DOHH2 (cell line): ENCODE results near the gene PLCL1.
"Not testable (repeated sequence)": the region's sequence is repeated elsewhere in the genome, so short reads cannot be mapped to it uniquely, and the experiment has no call there.

ENCODE experiments used
- H3F3A ChIP-seq: fragments of 200-600 bp; sonication (generic), shearing (Covaris generic); 2 replicates; pipeline ENCODE4 v1.6.0; 2016; ENCODE audit warnings: antibody characterized with exemption, mild to moderate bottlenecking; ENCODE audit not compliant: control insufficient read depth, insufficient read depth
- H3K27ac ChIP-seq: fragments of 200-600 bp; sonication (generic); 2 replicates; pipeline ENCODE4 v1.5.1; 2014; ENCODE audit warnings: low read depth, mild to moderate bottlenecking, low read length, moderate library complexity
- H3K27me3 ChIP-seq: fragments of 200-600 bp; sonication (generic); 2 replicates; pipeline ENCODE4 v1.6.1; 2014; ENCODE audit warnings: mild to moderate bottlenecking, low read length, mixed read lengths; ENCODE audit not compliant: control insufficient read depth
- H3K36me3 ChIP-seq: fragments of 200-600 bp; sonication (generic); 2 replicates; pipeline ENCODE4 v1.6.1; 2014; ENCODE audit warnings: mild to moderate bottlenecking, low read length, moderate library complexity, mixed read lengths; ENCODE audit not compliant: control insufficient read depth
- H3K4me1 ChIP-seq: fragments of 200-600 bp; sonication (generic); 2 replicates; pipeline ENCODE4 v1.6.1; 2014; ENCODE audit warnings: mild to moderate bottlenecking, low read length, mixed read lengths; ENCODE audit not compliant: control insufficient read depth
- H3K4me2 ChIP-seq: fragments of 200-600 bp; sonication (generic); 2 replicates; pipeline ENCODE4 v1.6.0; 2014; ENCODE audit warnings: mild to moderate bottlenecking, low read length, moderate library complexity
- H3K4me3 ChIP-seq: fragments of 200-600 bp; sonication (generic); 2 replicates; pipeline ENCODE4 v1.5.1; 2014; ENCODE audit warnings: mild to moderate bottlenecking, low read length, mixed read lengths
- H3K79me2 ChIP-seq: fragments of 200-600 bp; sonication (generic); 2 replicates; pipeline ENCODE4 v1.6.1; 2014; ENCODE audit warnings: mild to moderate bottlenecking, low read length, mixed read lengths; ENCODE audit not compliant: control insufficient read depth
- H3K9me2 ChIP-seq: fragments of 200-600 bp; sonication (generic); replicated peaks from 2 replicates; pipeline ENCODE4 v1.6.1; 2014; ENCODE audit warnings: mild to moderate bottlenecking, low read length, mixed read lengths; ENCODE audit not compliant: control insufficient read depth
- H3K9me3 ChIP-seq: fragments of 200-600 bp; sonication (generic); 2 replicates; pipeline ENCODE4 v1.6.1; 2014; ENCODE audit warnings: antibody characterized with exemption, low read length, mixed read lengths; ENCODE audit not compliant: control insufficient read depth, insufficient read depth
- H4K20me1 ChIP-seq: fragments of 200-600 bp; sonication (generic); 2 replicates; pipeline ENCODE4 v1.6.0; 2014; ENCODE audit warnings: low read depth, mild to moderate bottlenecking, antibody characterized with exemption, low read length, moderate library complexity; ENCODE audit not compliant: control insufficient read depth, insufficient read depth
- EZH2phosphoT487 ChIP-seq: fragments of 200-600 bp; sonication (generic); IDR thresholded peaks from 2 replicates; pipeline ENCODE4 v1.6.1; 2017; ENCODE audit warnings: borderline replicate concordance, mild to moderate bottlenecking, antibody characterized with exemption, low read length, moderate library complexity, mixed read lengths
- TF ChIP-seq, protein P1 (sequence below): fragments of 200-600 bp; sonication (generic); IDR thresholded peaks from one replicate; pipeline ENCODE4 v1.5.1; 2014; ENCODE audit warnings: antibody characterized with exemption, mild to moderate bottlenecking, low read depth, low read length; ENCODE audit not compliant: poor library complexity, severe bottlenecking

PLCL1 gene

DNA sequence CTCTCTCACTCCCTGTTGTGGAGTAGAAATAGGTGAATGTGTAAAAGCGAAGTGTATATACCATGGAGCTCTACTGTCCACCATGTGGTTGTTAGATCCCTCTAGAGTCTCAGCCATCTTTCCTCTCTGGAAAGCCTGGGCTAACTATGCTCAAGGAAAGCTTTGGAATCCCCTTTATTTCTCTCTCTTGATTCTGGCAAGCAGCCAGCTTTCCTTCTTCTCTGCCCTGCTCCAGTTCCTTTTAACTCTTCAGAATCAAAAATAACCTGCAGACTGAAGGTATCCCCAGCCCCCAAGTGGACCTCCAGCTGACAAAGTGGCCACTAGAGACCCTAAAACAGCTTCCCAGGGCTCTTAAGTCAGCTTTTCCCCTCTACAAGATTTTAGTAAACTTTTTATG is 381.9 kb downstream of the PLCL1 start:
- Histone ChIP-seq H3F3A (no peaks in the 10 kb centered on the region), H3K4me2 (no peak overlapping the region), H3K9me3 (no peaks in the 10 kb centered on the region), H3K36me3 (no peaks in the 10 kb centered on the region), H4K20me1 (no peaks in the 10 kb centered on the region), H3K9me2 (no peaks in the 10 kb centered on the region), H3K79me2 (no peaks in the 10 kb centered on the region), H3K4me3 (no peak overlapping the region), H3K4me1 (no peaks in the 10 kb centered on the region), H3K27me3 (no peaks in the 10 kb centered on the region), H3K27ac (no peak overlapping the region)
- TF ChIP-seq, protein P1, sequence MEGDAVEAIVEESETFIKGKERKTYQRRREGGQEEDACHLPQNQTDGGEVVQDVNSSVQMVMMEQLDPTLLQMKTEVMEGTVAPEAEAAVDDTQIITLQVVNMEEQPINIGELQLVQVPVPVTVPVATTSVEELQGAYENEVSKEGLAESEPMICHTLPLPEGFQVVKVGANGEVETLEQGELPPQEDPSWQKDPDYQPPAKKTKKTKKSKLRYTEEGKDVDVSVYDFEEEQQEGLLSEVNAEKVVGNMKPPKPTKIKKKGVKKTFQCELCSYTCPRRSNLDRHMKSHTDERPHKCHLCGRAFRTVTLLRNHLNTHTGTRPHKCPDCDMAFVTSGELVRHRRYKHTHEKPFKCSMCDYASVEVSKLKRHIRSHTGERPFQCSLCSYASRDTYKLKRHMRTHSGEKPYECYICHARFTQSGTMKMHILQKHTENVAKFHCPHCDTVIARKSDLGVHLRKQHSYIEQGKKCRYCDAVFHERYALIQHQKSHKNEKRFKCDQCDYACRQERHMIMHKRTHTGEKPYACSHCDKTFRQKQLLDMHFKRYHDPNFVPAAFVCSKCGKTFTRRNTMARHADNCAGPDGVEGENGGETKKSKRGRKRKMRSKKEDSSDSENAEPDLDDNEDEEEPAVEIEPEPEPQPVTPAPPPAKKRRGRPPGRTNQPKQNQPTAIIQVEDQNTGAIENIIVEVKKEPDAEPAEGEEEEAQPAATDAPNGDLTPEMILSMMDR = no peak
- TF ChIP-seq EZH2phosphoT487 = no peak

DNA sequence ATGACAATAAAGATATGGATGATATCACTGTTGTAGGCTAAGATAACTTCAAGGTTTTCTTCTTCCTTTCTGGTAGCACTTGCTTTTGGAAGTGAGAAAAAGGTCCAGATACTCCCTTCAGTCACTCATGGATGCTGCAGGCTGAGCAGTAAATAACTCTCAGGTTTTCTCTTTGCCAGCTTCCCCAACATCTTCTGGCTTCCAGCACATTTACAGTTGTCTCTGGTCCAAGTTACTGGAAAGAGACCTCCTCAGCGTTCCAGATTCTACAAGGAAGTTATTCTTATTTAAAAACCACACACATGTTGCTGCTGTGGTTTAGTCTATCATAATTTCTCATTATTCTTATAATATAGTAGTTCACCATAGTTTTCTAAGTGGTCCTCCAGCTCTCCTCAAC is 383.4 kb downstream of the PLCL1 start:
- no peak overlapping the region for H3K27ac ChIP-seq

DNA sequence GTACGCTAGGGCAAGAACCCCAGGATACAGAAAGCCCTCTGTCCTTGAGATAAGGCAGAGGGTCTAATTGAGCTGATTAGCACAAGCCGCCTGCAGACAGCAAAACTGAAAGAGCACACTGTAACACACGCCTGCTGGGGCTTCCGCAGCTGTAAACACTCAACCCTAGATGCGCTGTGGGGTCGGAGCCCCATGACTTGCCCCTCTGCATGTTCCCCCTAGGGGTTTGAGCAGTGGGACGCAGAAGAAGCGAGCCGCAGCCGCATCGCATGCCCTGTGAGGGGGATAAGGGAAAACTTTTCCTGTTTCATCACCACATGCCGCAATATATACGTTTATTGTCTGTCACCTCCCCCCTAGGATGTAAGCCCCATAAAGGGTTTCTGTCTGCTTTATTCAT is 384.6 kb downstream of the PLCL1 start:
- TF ChIP-seq, protein P1 = no peak
- no peak for TF ChIP-seq EZH2phosphoT487
- Histone ChIP-seq H3F3A (no peaks in the 10 kb centered on the region), H3K79me2 (no peaks in the 10 kb centered on the region), H3K27ac (no peak overlapping the region), H3K4me2 (no peak overlapping the region), H3K4me3 (no peak overlapping the region), H3K9me3 (no peaks in the 10 kb centered on the region), H3K36me3 (no peaks in the 10 kb centered on the region), H3K4me1 (no peaks in the 10 kb centered on the region), H4K20me1 (no peaks in the 10 kb centered on the region), H3K27me3 (no peaks in the 10 kb centered on the region), H3K9me2 (no peaks in the 10 kb centered on the region)

More for the DNA sequence above, 383.4 kb downstream of the PLCL1 start:
- Histone ChIP-seq H3K4me1 (no peaks in the 10 kb centered on the region), H4K20me1 (no peaks in the 10 kb centered on the region), H3K79me2 (no peaks in the 10 kb centered on the region), H3K9me3 (no peaks in the 10 kb centered on the region), H3K9me2 (no peaks in the 10 kb centered on the region), H3K4me3 (no peak overlapping the region), H3K4me2 (no peak overlapping the region), H3K36me3 (no peaks in the 10 kb centered on the region), H3K27me3 (no peaks in the 10 kb centered on the region), H3F3A (no peaks in the 10 kb centered on the region)
- TF ChIP-seq, protein P1 = no peak

DNA sequence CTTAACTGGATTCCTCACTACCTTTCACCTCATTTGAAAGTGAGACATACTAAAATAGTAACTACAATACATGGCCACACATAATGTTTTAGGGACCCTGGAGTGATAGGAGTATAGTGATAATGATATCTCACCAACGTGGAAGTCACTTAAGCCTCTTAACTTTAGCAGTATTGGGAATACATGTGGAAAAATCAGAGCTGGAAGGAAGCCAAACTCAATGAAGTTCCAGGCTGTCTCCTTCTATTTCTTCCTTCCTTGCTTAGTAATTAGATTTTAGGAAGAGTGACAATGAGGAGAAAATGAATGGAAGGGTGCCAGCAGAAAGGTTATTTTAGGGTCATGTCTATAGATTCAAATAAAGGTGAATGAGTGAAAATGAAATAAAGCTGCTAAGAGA is 387.3 kb downstream of the PLCL1 start:
- H4K20me1 ChIP-seq = no peaks in the 10 kb centered on the region
- no peaks in the 10 kb centered on the region for H3K27me3 ChIP-seq
- no peak overlapping the region for H3K27ac ChIP-seq
- no peaks in the 10 kb centered on the region for H3K79me2 ChIP-seq
- no peak overlapping the region for H3K4me2 ChIP-seq
- TF ChIP-seq EZH2phosphoT487 = no peak
- TF ChIP-seq, protein P1 = no peak
- no peak overlapping the region for H3K4me3 ChIP-seq
- H3K9me2 ChIP-seq = no peaks in the 10 kb centered on the region
- no peaks in the 10 kb centered on the region for H3F3A ChIP-seq
- no peaks in the 10 kb centered on the region for H3K36me3 ChIP-seq
- no peaks in the 10 kb centered on the region for H3K9me3 ChIP-seq
- no peaks in the 10 kb centered on the region for H3K4me1 ChIP-seq

DNA sequence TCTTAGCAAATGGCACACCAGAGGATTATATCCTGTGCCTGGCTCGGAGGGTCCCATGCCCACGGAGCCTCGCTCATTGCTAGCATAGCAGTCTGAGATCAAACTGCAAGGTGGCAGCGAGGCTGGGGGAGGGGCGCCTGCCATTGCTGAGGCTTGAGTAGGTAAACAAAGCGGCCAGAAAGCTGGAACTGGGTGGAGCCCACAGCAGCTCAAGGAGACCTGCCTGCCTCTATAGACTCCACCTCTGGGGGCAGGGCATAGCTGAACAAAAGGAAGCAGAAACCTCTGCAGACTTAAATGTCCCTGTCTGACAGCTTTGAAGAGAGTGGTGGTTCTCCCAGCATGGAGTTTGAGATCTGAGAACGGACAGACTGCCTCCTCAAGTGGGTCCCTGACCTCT is 392.2 kb downstream of the PLCL1 start:
- H3K4me3 ChIP-seq = not testable (repeated sequence)

More for the DNA sequence above, 392.2 kb downstream of the PLCL1 start:
- not testable (repeated sequence) for H3F3A ChIP-seq, H3K27me3 ChIP-seq, H3K9me2 ChIP-seq, H3K79me2 ChIP-seq, H3K4me2 ChIP-seq, H3K4me1 ChIP-seq, H3K36me3 ChIP-seq, H3K27ac ChIP-seq, H4K20me1 ChIP-seq, H3K9me3 ChIP-seq
